GM12892 (cell line): ENCODE measurements around the gene PITPNC1.

Experiments used
- POLR2A ChIP-seq: IDR thresholded peaks from 2 replicates; pipeline ENCODE4 v1.6.1; 2011; ENCODE audit warnings: low read depth, low read length, control low read depth
- POLR2AphosphoS5 ChIP-seq: IDR thresholded peaks from 2 replicates; pipeline ENCODE4 v1.6.1; 2011; ENCODE audit warnings: low read depth, low read length, control low read depth
- TAF1 ChIP-seq: IDR thresholded peaks from 2 replicates; pipeline ENCODE4 v1.6.1; 2011; ENCODE audit warnings: low read depth, mild to moderate bottlenecking, control low read depth, low read length, borderline replicate concordance

GRCh38 chr17:67364847-67365737 lies 12.0 kb upstream of the PITPNC1 start:
- TF ChIP-seq TAF1 (no peak), POLR2AphosphoS5 (no peak), POLR2A (no peak)
